Endothelial cell of umbilical vein (primary cell): ENCODE measurements around the gene KIAA1755. TPM values are rescaled to one million over a fixed set of nuclear protein-coding genes. Genes with fewer than 3 reads are reported as not detected.
"Not testable (repeated sequence)": the region's sequence is repeated elsewhere in the genome, so short reads cannot be mapped to it uniquely, and the experiment has no call there.

Source experiments
- BruUV-seq: library from RNA; stranded (reverse); fragments of 400-500 nt; replicated peaks from 2 replicates; lab custom pipeline; 2021; lab: Mats Ljungman, UMichigan
- CTCF ChIA-PET: fragments of 300-600, 350-600 bp; sonication (Branson Sonifier 250); formaldehyde crosslinking; loops from one replicate; lab custom pipeline; 2021; ENCODE audit warnings: antibody characterized with exemption, inconsistent platforms; lab: Charles Lee
- POLR2A ChIA-PET: fragments of 300-600, 350-600 bp; sonication (Branson Sonifier 250); formaldehyde crosslinking; loops from one replicate; lab custom pipeline; 2021; ENCODE audit warnings: antibody characterized with exemption, inconsistent platforms; lab: Charles Lee
- DNase-seq: peaks from one replicate; pipeline ENCODE4 v3.0.0-alpha.2; 2011; ENCODE audit warnings: low read depth, low spot score
- FAIRE-seq: peaks from 2 replicates; lab custom pipeline; 2011; peaks lifted over from hg19 to GRCh38; lab: Jason Lieb, UNC
- H2AFZ ChIP-seq: 2 replicates; pipeline ENCODE4 v1.6.0; 2012; ENCODE audit warnings: low read depth, low read length, control low read depth, inconsistent platforms
- H3K27ac ChIP-seq: 2 replicates; pipeline ENCODE4 v1.5.1; 2011; ENCODE audit warnings: low read depth, mild to moderate bottlenecking, control low read depth, low read length, moderate library complexity; ENCODE audit not compliant: insufficient read depth
- H3K27me3 ChIP-seq, 2 experiments: 2 replicates each; pipeline versions ENCODE4 v1.6.0 to v1.6.1; 2011; ENCODE audit warnings: low read length in 2 of 2, mixed read lengths in 1 of 2; ENCODE audit not compliant: control insufficient read depth in 2 of 2, insufficient read depth in 2 of 2
- H3K36me3 ChIP-seq, 2 experiments: 2 replicates in 1 of 2; 3 replicates in 1 of 2; pipeline ENCODE4 v1.5.1; 2011; ENCODE audit warnings: low read length in 2 of 2, mild to moderate bottlenecking in 1 of 2, moderate library complexity in 1 of 2; ENCODE audit not compliant: control insufficient read depth in 2 of 2, insufficient read depth in 2 of 2; ENCODE audit errors: extremely low read depth in 1 of 2
- H3K4me1 ChIP-seq: 3 replicates; pipeline ENCODE4 v1.5.1; 2011; ENCODE audit warnings: mild to moderate bottlenecking, low read length; ENCODE audit not compliant: control insufficient read depth, insufficient read depth; ENCODE audit errors: extremely low read depth
- H3K4me2 ChIP-seq: 2 replicates; pipeline ENCODE4 v1.6.1; 2011; ENCODE audit warnings: low read length, control low read depth, mixed read lengths; ENCODE audit not compliant: insufficient read depth
- H3K4me3 ChIP-seq, 3 experiments: fragments of 200-600 bp in 1 of 3; sonication (generic), shearing (Covaris generic) in 1 of 3; replicated peaks in 1 of 3; 2 replicates each; pipeline ENCODE4 v1.5.1; 2011 to 2016; ENCODE audit warnings: control low read depth in 3 of 3, low read length in 3 of 3, mild to moderate bottlenecking in 2 of 3, inconsistent platforms in 1 of 3, low read depth in 1 of 3, moderate library complexity in 1 of 3; ENCODE audit not compliant: insufficient read depth in 1 of 3
- H3K79me2 ChIP-seq: 2 replicates; pipeline ENCODE4 v1.6.0; 2012; ENCODE audit warnings: low read length, inconsistent platforms; ENCODE audit not compliant: control insufficient read depth, insufficient read depth
- H3K9ac ChIP-seq: replicated peaks from 2 replicates; pipeline ENCODE3; 2011; ENCODE audit warnings: low read length, control low read depth; ENCODE audit not compliant: insufficient read depth; ENCODE audit errors: extremely low read depth
- H3K9me1 ChIP-seq: replicated peaks from 3 replicates; pipeline ENCODE4 v1.6.0; 2011; ENCODE audit warnings: mild to moderate bottlenecking, low read length; ENCODE audit not compliant: control insufficient read depth, insufficient read depth; ENCODE audit errors: extremely low read depth
- H3K9me3 ChIP-seq: replicated peaks from 2 replicates; pipeline ENCODE4 v1.5.1; 2012; ENCODE audit warnings: low read length, inconsistent platforms; ENCODE audit not compliant: control insufficient read depth, insufficient read depth
- H4K20me1 ChIP-seq: replicated peaks from 2 replicates; pipeline ENCODE3; 2011; ENCODE audit warnings: mild to moderate bottlenecking, low read length; ENCODE audit not compliant: control insufficient read depth, insufficient read depth; ENCODE audit errors: extremely low read depth
- EZH2 ChIP-seq: IDR thresholded peaks from 2 replicates; pipeline ENCODE4 v1.6.1; 2012; ENCODE audit warnings: borderline replicate concordance, low read depth, mild to moderate bottlenecking, moderate library complexity, low read length, inconsistent platforms; ENCODE audit not compliant: severe bottlenecking
- FOS ChIP-seq: IDR thresholded peaks from 2 replicates; pipeline ENCODE4 v1.6.1; 2011; ENCODE audit warnings: mild to moderate bottlenecking, low read length, moderate library complexity, borderline replicate concordance; ENCODE audit not compliant: insufficient read depth
- GATA2 ChIP-seq: IDR thresholded peaks from 2 replicates; pipeline ENCODE4 v1.7.0; 2011; ENCODE audit warnings: low read depth, mild to moderate bottlenecking, moderate library complexity, mixed read lengths, low read length; ENCODE audit not compliant: insufficient read length, insufficient read depth
- JUN ChIP-seq: IDR thresholded peaks from 2 replicates; pipeline ENCODE4 v1.6.1; 2011; ENCODE audit warnings: borderline replicate concordance, low read depth; ENCODE audit not compliant: insufficient read length, insufficient read depth
- MYC ChIP-seq: IDR thresholded peaks from one replicate; pipeline ENCODE4 v1.6.1; 2011; ENCODE audit warnings: mild to moderate bottlenecking, low read depth, low read length
- POLR2A ChIP-seq: IDR thresholded peaks from 2 replicates; pipeline ENCODE4 v1.6.1; 2012; ENCODE audit warnings: low read depth, mild to moderate bottlenecking, control low read depth, low read length
- POLR2AphosphoS5 ChIP-seq: IDR thresholded peaks from 2 replicates; pipeline ENCODE4 v1.6.1; 2012; ENCODE audit warnings: low read depth, mild to moderate bottlenecking, control low read depth, low read length, moderate library complexity; ENCODE audit not compliant: insufficient read depth
- dilution Hi-C: fragments of 300-500 bp; cut with MboI; formaldehyde crosslinking; loops from one replicate; pipeline ENCODE4 v1.15.0; 2019; ENCODE audit warnings: low sequenced_read_pairs; ENCODE audit not compliant: extremely low pct_ligation_motif_present
- intact Hi-C: fragments of 100-400 bp; cut with micrococcal nuclease; formaldehyde crosslinking; loops from one replicate; pipeline ENCODE4 v1.10.0; 2022
- polyA plus RNA-seq, 4 experiments: library from polyadenylated mRNA; depleted of rRNA in 3 of 4; stranded (reverse) in 3 of 4; unstranded in 1 of 4; fragments of >200 nt; gene quantifications; 2 replicates each; pipeline versions ENCODE4 v1.2.1 to v1.2.3, GENCODE V29; 2011 to 2012; ENCODE audit warnings: missing spikeins in 1 of 4
- total RNA-seq: library from RNA; stranded (reverse); gene quantifications from 2 replicates; pipeline ENCODE4 v1.2.3, GENCODE V29; 2021
- TF ChIP-seq, protein P1 (sequence below): IDR thresholded peaks from 2 replicates; pipeline ENCODE4 v1.6.1; 2011; ENCODE audit not compliant: insufficient read depth, insufficient read length
- TF ChIP-seq, protein P2 (sequence below), 2 donors: IDR thresholded peaks; 1 replicate in 1 of 2; 2 replicates in 1 of 2; pipeline ENCODE4 v1.5.1; 2011; ENCODE audit warnings: low read length in 2 of 2, mild to moderate bottlenecking in 2 of 2, moderate library complexity in 2 of 2, control low read depth in 1 of 2, inconsistent platforms in 1 of 2, low read depth in 1 of 2; ENCODE audit not compliant: insufficient read depth in 1 of 2; ENCODE audit errors: extremely low read depth in 1 of 2

Gene KIAA1755
- total and polyA plus RNA-seq, 2 donors (not counting 3 experiments of a cell fraction or from before 2014, with no cell fraction given): 0.36 to 0.51 TPM

DNA sequence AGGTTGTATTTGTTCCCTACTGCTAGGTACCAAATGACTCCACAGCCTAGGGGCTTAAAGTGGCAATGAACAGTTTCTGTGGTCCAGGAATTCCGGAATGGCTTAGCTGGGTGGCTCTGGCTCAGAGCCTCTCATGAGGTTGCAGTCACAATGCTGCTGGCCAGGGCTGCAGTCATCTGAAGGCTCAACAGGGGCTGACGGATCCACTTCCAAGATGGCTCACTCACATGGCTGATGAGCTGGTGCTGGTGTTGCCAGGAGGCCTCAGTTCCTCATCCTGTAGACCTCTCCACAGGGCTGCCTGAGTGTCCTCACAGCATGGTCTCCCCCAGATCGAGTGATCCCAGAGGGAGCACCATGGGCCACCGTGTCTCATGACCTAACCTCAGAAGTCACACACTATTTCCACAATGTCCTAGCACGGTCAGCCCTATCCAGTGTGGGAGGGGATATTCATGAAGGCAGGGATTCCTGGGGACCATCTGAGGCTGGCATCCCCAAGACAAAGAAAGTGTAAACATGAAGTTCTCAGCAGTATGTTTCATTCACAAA lies 24.4 kb upstream of the KIAA1755 start:
- CTCF ChIA-PET: no interaction called here
- Histone ChIP-seq H3K4me3 (no peak overlapping the region), H3K9me1 (no peaks in the 10 kb centered on the region), H4K20me1 (no peaks in the 10 kb centered on the region), H3K4me1 (no peaks in the 10 kb centered on the region), H3K79me2 (no peaks in the 10 kb centered on the region), H3K27ac (no peak overlapping the region), H3K4me2 (no peak overlapping the region), H3K9ac (no peak overlapping the region), H3K27me3 (no peaks in the 10 kb centered on the region), H3K9me3 (no peaks in the 10 kb centered on the region), H2AFZ (no peak overlapping the region), H3K36me3 (no peaks in the 10 kb centered on the region)
- no TSS peak for BruUV-seq
- FAIRE-seq: no peak
- dilution Hi-C loops (no loop called here), intact Hi-C loops (no loop called here)
- no peak for DNase-seq
- TF ChIP-seq, protein P1, sequence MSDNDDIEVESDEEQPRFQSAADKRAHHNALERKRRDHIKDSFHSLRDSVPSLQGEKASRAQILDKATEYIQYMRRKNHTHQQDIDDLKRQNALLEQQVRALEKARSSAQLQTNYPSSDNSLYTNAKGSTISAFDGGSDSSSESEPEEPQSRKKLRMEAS: no peak
- TF ChIP-seq EZH2: no peak
- no peak for TF ChIP-seq GATA2
- TF ChIP-seq POLR2A: no peak
- TF ChIP-seq MYC: no peak
- TF ChIP-seq, protein P2, sequence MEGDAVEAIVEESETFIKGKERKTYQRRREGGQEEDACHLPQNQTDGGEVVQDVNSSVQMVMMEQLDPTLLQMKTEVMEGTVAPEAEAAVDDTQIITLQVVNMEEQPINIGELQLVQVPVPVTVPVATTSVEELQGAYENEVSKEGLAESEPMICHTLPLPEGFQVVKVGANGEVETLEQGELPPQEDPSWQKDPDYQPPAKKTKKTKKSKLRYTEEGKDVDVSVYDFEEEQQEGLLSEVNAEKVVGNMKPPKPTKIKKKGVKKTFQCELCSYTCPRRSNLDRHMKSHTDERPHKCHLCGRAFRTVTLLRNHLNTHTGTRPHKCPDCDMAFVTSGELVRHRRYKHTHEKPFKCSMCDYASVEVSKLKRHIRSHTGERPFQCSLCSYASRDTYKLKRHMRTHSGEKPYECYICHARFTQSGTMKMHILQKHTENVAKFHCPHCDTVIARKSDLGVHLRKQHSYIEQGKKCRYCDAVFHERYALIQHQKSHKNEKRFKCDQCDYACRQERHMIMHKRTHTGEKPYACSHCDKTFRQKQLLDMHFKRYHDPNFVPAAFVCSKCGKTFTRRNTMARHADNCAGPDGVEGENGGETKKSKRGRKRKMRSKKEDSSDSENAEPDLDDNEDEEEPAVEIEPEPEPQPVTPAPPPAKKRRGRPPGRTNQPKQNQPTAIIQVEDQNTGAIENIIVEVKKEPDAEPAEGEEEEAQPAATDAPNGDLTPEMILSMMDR (IDR thresholded peaks at IDR 0.05; ENCODE audit: extremely low read depth in 1 of 2, insufficient read depth in 1 of 2, low read depth in 1 of 2, low read length in 2 of 2): no peak
- TF ChIP-seq JUN: no peak
- TF ChIP-seq POLR2AphosphoS5: no peak
- no peak for TF ChIP-seq FOS
- POLR2A ChIA-PET: no interaction called here

DNA sequence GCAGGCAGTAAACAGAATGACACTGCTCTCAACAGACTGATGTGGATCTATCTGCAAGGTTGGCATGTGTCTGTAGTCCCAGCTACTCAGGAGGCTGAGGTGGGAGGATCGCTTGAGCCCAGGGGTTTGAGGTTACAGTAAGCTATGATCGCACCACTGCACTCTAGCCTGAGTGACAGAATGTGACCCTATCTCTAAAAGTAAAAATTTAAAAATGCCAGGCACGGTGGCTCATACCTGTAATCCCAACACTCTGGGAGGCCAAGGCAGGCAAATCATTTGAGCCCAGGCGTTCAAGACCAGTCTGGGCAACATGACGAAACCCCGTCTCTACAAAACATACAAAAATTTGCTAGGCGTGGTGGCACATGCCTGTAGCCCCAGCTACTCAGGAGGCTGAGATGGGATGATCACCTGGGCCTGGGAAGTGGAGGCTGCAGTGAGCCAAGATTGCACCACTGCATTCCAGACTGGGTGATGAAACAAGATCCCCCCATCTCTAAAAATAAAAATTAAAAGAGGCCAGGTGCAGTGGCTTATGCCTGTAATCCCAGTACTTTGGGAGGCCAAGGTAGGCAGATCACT lies 23.6 kb upstream of the KIAA1755 start:
- dilution Hi-C loops, H3K9ac ChIP-seq, H4K20me1 ChIP-seq, POLR2A ChIA-PET, H3K4me3 ChIP-seq, FAIRE-seq, H3K79me2 ChIP-seq, H3K4me2 ChIP-seq, H3K36me3 ChIP-seq, H3K27ac ChIP-seq, BruUV-seq, H3K4me1 ChIP-seq, DNase-seq, H2AFZ ChIP-seq, H3K9me1 ChIP-seq, intact Hi-C loops, H3K9me3 ChIP-seq, H3K27me3 ChIP-seq: not testable (repeated sequence)
- CTCF ChIA-PET: interaction anchor here (0.6 kb wide), 1 partner anchor 108 kb away, joined by 3 read pairs; no protein-coding TSS in a partner anchor
